SK-N-SH (cell line): ENCODE results near the gene TMIE. TPM values are rescaled to one million over a fixed set of nuclear protein-coding genes. Genes with fewer than 3 reads are reported as not detected.

ENCODE experiments used
- CTCF ChIA-PET: fragments of 300-600, 350-600 bp; formaldehyde crosslinking; extraction: SDS; loops from one replicate; lab custom pipeline; 2021; lab: Yijun Ruan, JAX
- POLR2A ChIA-PET: fragments of 350-600 bp; sonication (Branson Sonifier 250); formaldehyde crosslinking; extraction: SDS; loops from one replicate; lab custom pipeline; 2020; ENCODE audit warnings: antibody characterized with exemption, inconsistent platforms; lab: Yijun Ruan, JAX
- DNase-seq: peaks from one replicate; pipeline ENCODE4 v3.0.0; 2012
- H2AFZ ChIP-seq: fragments of 200-600 bp; sonication (generic); 2 replicates; pipeline ENCODE4 v1.8.1; 2016; ENCODE audit warnings: antibody characterized with exemption, mild to moderate bottlenecking, low read depth
- H3F3A ChIP-seq: fragments of 200-600 bp; sonication (generic); replicated peaks from 2 replicates; pipeline ENCODE3; 2016; ENCODE audit warnings: antibody characterized with exemption, mild to moderate bottlenecking; ENCODE audit not compliant: insufficient read depth
- H3K27ac ChIP-seq, 2 experiments: fragments of 200-500 bp in 1 of 2; fragments of 200-600 bp in 1 of 2; sonication (Bioruptor generic) in 1 of 2; sonication (generic), shearing (Covaris generic) in 1 of 2; 2 replicates each; pipeline versions ENCODE4 v1.5.1 to v1.6.1; 2014 to 2016; ENCODE audit warnings: low read depth in 2 of 2, inconsistent platforms in 1 of 2, low read length in 1 of 2, mild to moderate bottlenecking in 1 of 2, mixed read lengths in 1 of 2
- H3K27me3 ChIP-seq: fragments of 200-600 bp; sonication (generic), shearing (Covaris generic); 2 replicates; pipeline ENCODE4 v1.6.1; 2016; ENCODE audit warnings: mixed run types; ENCODE audit not compliant: insufficient read depth
- H3K36me3 ChIP-seq, 2 experiments: fragments of 200-500 bp in 1 of 2; fragments of 200-600 bp in 1 of 2; sonication (Bioruptor generic) in 1 of 2; sonication (generic) in 1 of 2; replicated peaks in 1 of 2; 2 replicates each; pipeline versions ENCODE3 to v1.5.1; 2014 to 2016; ENCODE audit warnings: low read length in 1 of 2, mild to moderate bottlenecking in 1 of 2; ENCODE audit not compliant: insufficient read depth in 2 of 2, control insufficient read depth in 1 of 2
- H3K4me1 ChIP-seq, 2 experiments: fragments of 200-500 bp in 1 of 2; fragments of 200-600 bp in 1 of 2; sonication (Bioruptor generic) in 1 of 2; sonication (generic), shearing (Covaris generic) in 1 of 2; 2 replicates each; pipeline versions ENCODE4 v1.5.1 to v1.6.1; 2014 to 2016; ENCODE audit warnings: low read depth in 1 of 2, low read length in 1 of 2, mixed run types in 1 of 2; ENCODE audit not compliant: insufficient read depth in 2 of 2, control insufficient read depth in 1 of 2
- H3K4me2 ChIP-seq: fragments of 200-600 bp; sonication (generic), shearing (Covaris generic); 2 replicates; pipeline ENCODE4 v1.6.1; 2017; ENCODE audit warnings: mixed run types
- H3K4me3 ChIP-seq, 2 experiments: fragments of 200-500 bp in 1 of 2; fragments of 200-600 bp in 1 of 2; sonication (Bioruptor generic) in 1 of 2; sonication (generic), shearing (Covaris generic) in 1 of 2; 2 replicates each; pipeline versions ENCODE4 v1.5.1 to v1.8.1; 2014 to 2016; ENCODE audit warnings: low read depth in 2 of 2, inconsistent platforms in 1 of 2, low read length in 1 of 2, mild to moderate bottlenecking in 1 of 2, mixed read lengths in 1 of 2, moderate library complexity in 1 of 2
- H3K79me2 ChIP-seq: fragments of 200-600 bp; sonication (generic); 2 replicates; pipeline ENCODE4 v1.8.1; 2017; ENCODE audit warnings: mild to moderate bottlenecking; ENCODE audit not compliant: insufficient read depth
- H3K9ac ChIP-seq: fragments of 200-600 bp; sonication (generic); 2 replicates; pipeline ENCODE4 v1.6.1; 2017; ENCODE audit warnings: mixed run types
- H3K9me2 ChIP-seq: fragments of 200-600 bp; sonication (generic); 2 replicates; pipeline ENCODE4 v1.6.1; 2017; ENCODE audit warnings: mixed run types
- H3K9me3 ChIP-seq: fragments of 200-600 bp; sonication (generic); 2 replicates; pipeline ENCODE4 v1.6.1; 2017; ENCODE audit warnings: mixed run types, mild to moderate bottlenecking, moderate library complexity
- H4K20me1 ChIP-seq: fragments of 200-600 bp; sonication (generic); 2 replicates; pipeline ENCODE4 v1.6.1; 2017; ENCODE audit warnings: mild to moderate bottlenecking, mixed run types; ENCODE audit not compliant: insufficient read depth
- EP300 ChIP-seq, 2 experiments: IDR thresholded peaks; 2 replicates each; pipeline versions ENCODE4 v1.4.0 to v1.6.1; 2012; ENCODE audit warnings: borderline replicate concordance in 1 of 2, low read depth in 1 of 2, low read length in 1 of 2
- FOSL2 ChIP-seq: IDR thresholded peaks from 2 replicates; pipeline ENCODE4 v1.4.0; 2012; ENCODE audit warnings: low read depth, mild to moderate bottlenecking, moderate library complexity, borderline replicate concordance
- FOXM1 ChIP-seq: IDR thresholded peaks from 2 replicates; pipeline ENCODE4 v1.4.0; 2012; ENCODE audit warnings: low read depth, mild to moderate bottlenecking
- GABPA ChIP-seq: IDR thresholded peaks from 2 replicates; pipeline ENCODE4 v1.4.0; 2012; ENCODE audit warnings: low read depth, mild to moderate bottlenecking
- GATA2 ChIP-seq: sonication (generic); formaldehyde crosslinking; IDR thresholded peaks from 2 replicates; pipeline ENCODE4 v1.5.0; 2020; ENCODE audit warnings: mild to moderate bottlenecking, missing genetic modification reagents
- JUND ChIP-seq: IDR thresholded peaks from 2 replicates; pipeline ENCODE4 v1.4.0; 2012
- RFX5 ChIP-seq: IDR thresholded peaks from 2 replicates; pipeline ENCODE4 v1.6.1; 2012; ENCODE audit warnings: mild to moderate bottlenecking, improper control_type of control experiment, low read length
- RXRA ChIP-seq: IDR thresholded peaks from 2 replicates; pipeline ENCODE4 v1.4.0; 2012; ENCODE audit warnings: low read depth, mild to moderate bottlenecking, borderline replicate concordance
- SMC3 ChIP-seq: IDR thresholded peaks from 2 replicates; pipeline ENCODE4 v1.6.1; 2012; ENCODE audit warnings: low read depth, low read length, improper control_type of control experiment
- TCF12 ChIP-seq: IDR thresholded peaks from 2 replicates; pipeline ENCODE4 v1.4.0; 2012
- YY1 ChIP-seq: IDR thresholded peaks from 2 replicates; pipeline ENCODE4 v1.4.0; 2012; ENCODE audit warnings: low read depth, mild to moderate bottlenecking
- WGBS: methylation state at CpG from one replicate; pipeline ENCODE4 v1.1.6; 2017; ENCODE audit warnings: low lambda C conversion rate; 5-methylcytosine and 5-hydroxymethylcytosine counted together
- polyA plus RNA-seq, 3 experiments: library from polyadenylated mRNA; depleted of rRNA; stranded (reverse); fragments of >200 nt; gene quantifications; 2 replicates each; pipeline ENCODE4 v1.2.3, GENCODE V29; 2012
- TF ChIP-seq, protein P1 (sequence below): fragments of 150-350 bp; IDR thresholded peaks from 2 replicates; pipeline ENCODE4 v1.6.1; 2016; ENCODE audit warnings: mild to moderate bottlenecking, low read depth, low read length
- TF ChIP-seq, protein P2 (sequence below): IDR thresholded peaks from 2 replicates; pipeline ENCODE4 v1.6.1; 2012; ENCODE audit warnings: mild to moderate bottlenecking, low read depth, low read length, moderate library complexity
- TF ChIP-seq, protein P3 (sequence below): IDR thresholded peaks from 2 replicates; pipeline ENCODE4 v1.4.0; 2012; ENCODE audit warnings: low read depth, borderline replicate concordance
- TF ChIP-seq, protein P4 (sequence below): IDR thresholded peaks from 2 replicates; pipeline ENCODE4 v1.4.0; 2012; ENCODE audit warnings: low read depth
- TF ChIP-seq, protein P5 (sequence below): IDR thresholded peaks from 2 replicates; pipeline ENCODE4 v1.4.0; 2012; ENCODE audit warnings: low read depth, borderline replicate concordance
- TF ChIP-seq, protein P6 (sequence below): fragments of 150-350 bp; IDR thresholded peaks from 2 replicates; pipeline ENCODE4 v1.6.1; 2017; ENCODE audit warnings: antibody characterized with exemption, low read length, low read depth, borderline replicate concordance
- TF ChIP-seq, protein P7 (sequence below): IDR thresholded peaks from 2 replicates; pipeline ENCODE4; 2012

TMIE gene
- polyA plus RNA-seq, 1 of the 3 experiments (the other 2 are of a cell fraction): 0.03 TPM

DNA sequence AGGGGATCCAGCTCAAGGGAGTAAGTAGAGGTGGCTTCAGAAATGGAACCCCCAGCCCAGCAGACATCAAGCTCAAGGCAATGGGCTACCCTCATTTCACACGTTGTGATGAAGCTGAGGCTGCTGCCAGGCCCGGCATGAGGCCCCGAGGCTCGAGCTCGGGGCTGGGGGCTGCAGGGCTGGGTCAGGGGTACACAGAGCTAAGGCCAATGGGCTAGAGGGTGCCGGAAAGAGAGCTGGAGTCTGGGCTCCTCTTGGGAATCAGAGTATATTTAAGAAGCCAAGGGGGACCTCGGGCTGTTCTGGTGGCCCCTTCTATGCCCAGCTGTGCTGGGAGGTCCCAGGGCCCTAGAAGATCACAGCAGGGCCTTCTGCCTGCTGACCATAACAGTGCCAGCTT is 9.0 kb downstream of the TMIE start:
- H4K20me1 ChIP-seq: no peaks in the 10 kb centered on the region
- TF ChIP-seq RXRA: no peak
- TF ChIP-seq, protein P1, sequence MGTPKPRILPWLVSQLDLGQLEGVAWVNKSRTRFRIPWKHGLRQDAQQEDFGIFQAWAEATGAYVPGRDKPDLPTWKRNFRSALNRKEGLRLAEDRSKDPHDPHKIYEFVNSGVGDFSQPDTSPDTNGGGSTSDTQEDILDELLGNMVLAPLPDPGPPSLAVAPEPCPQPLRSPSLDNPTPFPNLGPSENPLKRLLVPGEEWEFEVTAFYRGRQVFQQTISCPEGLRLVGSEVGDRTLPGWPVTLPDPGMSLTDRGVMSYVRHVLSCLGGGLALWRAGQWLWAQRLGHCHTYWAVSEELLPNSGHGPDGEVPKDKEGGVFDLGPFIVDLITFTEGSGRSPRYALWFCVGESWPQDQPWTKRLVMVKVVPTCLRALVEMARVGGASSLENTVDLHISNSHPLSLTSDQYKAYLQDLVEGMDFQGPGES: no peak
- TF ChIP-seq, protein P2, sequence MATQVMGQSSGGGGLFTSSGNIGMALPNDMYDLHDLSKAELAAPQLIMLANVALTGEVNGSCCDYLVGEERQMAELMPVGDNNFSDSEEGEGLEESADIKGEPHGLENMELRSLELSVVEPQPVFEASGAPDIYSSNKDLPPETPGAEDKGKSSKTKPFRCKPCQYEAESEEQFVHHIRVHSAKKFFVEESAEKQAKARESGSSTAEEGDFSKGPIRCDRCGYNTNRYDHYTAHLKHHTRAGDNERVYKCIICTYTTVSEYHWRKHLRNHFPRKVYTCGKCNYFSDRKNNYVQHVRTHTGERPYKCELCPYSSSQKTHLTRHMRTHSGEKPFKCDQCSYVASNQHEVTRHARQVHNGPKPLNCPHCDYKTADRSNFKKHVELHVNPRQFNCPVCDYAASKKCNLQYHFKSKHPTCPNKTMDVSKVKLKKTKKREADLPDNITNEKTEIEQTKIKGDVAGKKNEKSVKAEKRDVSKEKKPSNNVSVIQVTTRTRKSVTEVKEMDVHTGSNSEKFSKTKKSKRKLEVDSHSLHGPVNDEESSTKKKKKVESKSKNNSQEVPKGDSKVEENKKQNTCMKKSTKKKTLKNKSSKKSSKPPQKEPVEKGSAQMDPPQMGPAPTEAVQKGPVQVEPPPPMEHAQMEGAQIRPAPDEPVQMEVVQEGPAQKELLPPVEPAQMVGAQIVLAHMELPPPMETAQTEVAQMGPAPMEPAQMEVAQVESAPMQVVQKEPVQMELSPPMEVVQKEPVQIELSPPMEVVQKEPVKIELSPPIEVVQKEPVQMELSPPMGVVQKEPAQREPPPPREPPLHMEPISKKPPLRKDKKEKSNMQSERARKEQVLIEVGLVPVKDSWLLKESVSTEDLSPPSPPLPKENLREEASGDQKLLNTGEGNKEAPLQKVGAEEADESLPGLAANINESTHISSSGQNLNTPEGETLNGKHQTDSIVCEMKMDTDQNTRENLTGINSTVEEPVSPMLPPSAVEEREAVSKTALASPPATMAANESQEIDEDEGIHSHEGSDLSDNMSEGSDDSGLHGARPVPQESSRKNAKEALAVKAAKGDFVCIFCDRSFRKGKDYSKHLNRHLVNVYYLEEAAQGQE: no peak
- TF ChIP-seq EP300 (IDR thresholded peaks at IDR 0.05; ENCODE audit: borderline replicate concordance in 1 of 2, low read depth in 1 of 2, low read length in 1 of 2): no peak
- TF ChIP-seq FOSL2: no peak
- no peak for TF ChIP-seq SMC3
- no peak for TF ChIP-seq GABPA
- TF ChIP-seq, protein P3, sequence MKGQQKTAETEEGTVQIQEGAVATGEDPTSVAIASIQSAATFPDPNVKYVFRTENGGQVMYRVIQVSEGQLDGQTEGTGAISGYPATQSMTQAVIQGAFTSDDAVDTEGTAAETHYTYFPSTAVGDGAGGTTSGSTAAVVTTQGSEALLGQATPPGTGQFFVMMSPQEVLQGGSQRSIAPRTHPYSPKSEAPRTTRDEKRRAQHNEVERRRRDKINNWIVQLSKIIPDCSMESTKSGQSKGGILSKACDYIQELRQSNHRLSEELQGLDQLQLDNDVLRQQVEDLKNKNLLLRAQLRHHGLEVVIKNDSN: no peak
- no peak for TF ChIP-seq JUND
- TF ChIP-seq, protein P4, sequence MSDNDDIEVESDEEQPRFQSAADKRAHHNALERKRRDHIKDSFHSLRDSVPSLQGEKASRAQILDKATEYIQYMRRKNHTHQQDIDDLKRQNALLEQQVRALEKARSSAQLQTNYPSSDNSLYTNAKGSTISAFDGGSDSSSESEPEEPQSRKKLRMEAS: no peak
- TF ChIP-seq FOXM1: no peak
- TF ChIP-seq, protein P5, sequence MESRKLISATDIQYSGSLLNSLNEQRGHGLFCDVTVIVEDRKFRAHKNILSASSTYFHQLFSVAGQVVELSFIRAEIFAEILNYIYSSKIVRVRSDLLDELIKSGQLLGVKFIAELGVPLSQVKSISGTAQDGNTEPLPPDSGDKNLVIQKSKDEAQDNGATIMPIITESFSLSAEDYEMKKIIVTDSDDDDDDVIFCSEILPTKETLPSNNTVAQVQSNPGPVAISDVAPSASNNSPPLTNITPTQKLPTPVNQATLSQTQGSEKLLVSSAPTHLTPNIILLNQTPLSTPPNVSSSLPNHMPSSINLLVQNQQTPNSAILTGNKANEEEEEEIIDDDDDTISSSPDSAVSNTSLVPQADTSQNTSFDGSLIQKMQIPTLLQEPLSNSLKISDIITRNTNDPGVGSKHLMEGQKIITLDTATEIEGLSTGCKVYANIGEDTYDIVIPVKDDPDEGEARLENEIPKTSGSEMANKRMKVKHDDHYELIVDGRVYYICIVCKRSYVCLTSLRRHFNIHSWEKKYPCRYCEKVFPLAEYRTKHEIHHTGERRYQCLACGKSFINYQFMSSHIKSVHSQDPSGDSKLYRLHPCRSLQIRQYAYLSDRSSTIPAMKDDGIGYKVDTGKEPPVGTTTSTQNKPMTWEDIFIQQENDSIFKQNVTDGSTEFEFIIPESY: no peak
- TF ChIP-seq TCF12: no peak
- TF ChIP-seq, protein P6, sequence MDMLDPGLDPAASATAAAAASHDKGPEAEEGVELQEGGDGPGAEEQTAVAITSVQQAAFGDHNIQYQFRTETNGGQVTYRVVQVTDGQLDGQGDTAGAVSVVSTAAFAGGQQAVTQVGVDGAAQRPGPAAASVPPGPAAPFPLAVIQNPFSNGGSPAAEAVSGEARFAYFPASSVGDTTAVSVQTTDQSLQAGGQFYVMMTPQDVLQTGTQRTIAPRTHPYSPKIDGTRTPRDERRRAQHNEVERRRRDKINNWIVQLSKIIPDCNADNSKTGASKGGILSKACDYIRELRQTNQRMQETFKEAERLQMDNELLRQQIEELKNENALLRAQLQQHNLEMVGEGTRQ: no peak
- TF ChIP-seq RFX5: no peak
- no peak for TF ChIP-seq YY1
- no peak for TF ChIP-seq GATA2
- TF ChIP-seq, protein P7, sequence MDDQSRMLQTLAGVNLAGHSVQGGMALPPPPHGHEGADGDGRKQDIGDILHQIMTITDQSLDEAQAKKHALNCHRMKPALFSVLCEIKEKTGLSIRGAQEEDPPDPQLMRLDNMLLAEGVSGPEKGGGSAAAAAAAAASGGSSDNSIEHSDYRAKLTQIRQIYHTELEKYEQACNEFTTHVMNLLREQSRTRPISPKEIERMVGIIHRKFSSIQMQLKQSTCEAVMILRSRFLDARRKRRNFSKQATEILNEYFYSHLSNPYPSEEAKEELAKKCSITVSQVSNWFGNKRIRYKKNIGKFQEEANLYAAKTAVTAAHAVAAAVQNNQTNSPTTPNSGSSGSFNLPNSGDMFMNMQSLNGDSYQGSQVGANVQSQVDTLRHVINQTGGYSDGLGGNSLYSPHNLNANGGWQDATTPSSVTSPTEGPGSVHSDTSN: no peak
- POLR2A ChIA-PET: no interaction called here
- CTCF ChIA-PET: interaction anchor here (1.2 to 5.6 kb wide), 7 partner anchors 8 to 222 kb away, joined by 3 to 26 read pairs (median 6); no protein-coding TSS in a partner anchor
- H3K4me1 ChIP-seq: peaks cover 0 to 2% of the 10 kb centered on the region in 2 experiments; a peak in 1 of 4 replicates
- H3K9me2 ChIP-seq: no peaks in the 10 kb centered on the region
- H3K9ac ChIP-seq: no peak overlapping the region
- DNase-seq: no peak
- no peak overlapping the region for H3K4me3 ChIP-seq
- no peaks in the 10 kb centered on the region for H3K9me3 ChIP-seq
- no peak overlapping the region for H3K27ac ChIP-seq
- no peaks in the 10 kb centered on the region for H3K79me2 ChIP-seq
- 22% methylated on average over 7 of the region's 7 CpGs for WGBS
- no peaks in the 10 kb centered on the region for H3K27me3 ChIP-seq
- H3K36me3 ChIP-seq: no peaks in the 10 kb centered on the region
- H2AFZ ChIP-seq: no peak overlapping the region
- H3F3A ChIP-seq: no peaks in the 10 kb centered on the region
- H3K4me2 ChIP-seq: no peak overlapping the region
